Endometrium (tissue), 2 donors: Measurements from ENCODE around the gene MCHR1.
"Not testable (repeated sequence)": the region's sequence is repeated elsewhere in the genome, so short reads cannot be mapped to it uniquely, and the experiment has no call there.

Experiments used
- FAIRE-seq: peaks from 2 replicates; lab custom pipeline; 2012; peaks lifted over from hg19 to GRCh38; lab: Jason Lieb, UNC
- donor health status: control.
- donor health status: control.

Gene MCHR1

DNA sequence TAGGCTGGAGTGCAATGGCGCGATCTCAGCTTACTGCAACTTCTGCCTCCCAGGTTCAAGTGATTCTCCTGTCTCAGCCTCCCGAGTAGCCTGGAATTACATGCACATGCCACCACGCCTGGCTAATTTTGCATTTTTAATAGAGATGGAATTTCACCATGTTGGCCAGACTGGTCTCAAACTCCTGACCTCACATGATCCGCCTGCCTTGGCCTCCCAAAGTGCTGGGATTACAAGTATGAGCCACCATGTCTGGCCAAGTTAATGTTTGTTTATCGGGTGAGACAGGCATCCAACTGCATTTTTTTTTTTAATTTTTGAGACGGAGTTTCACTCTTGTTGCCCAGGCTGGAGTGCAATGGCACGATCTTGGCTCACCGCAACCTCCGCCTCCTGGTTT, 22.6 kb upstream of the MCHR1 start:
- not testable (repeated sequence) for FAIRE-seq

DNA sequence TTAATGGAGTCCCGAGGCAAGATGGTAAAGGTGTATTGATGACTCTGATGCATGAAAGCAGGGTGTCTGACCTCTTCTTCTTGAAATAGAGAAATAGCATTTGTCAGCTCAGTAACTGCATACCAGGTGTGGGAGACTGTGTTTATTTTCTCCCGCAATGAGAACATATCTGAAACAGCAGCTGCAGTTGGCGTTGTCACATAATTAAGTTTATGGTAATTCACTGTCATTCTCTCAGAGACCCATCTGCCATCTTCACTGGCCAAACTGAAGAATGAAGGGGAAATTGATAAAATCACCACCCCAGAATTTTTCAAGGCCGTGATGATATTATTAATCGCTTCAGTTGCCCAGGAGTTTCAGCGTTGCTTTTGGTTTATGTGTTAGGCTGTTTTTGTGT, 20.1 kb upstream of the MCHR1 start:
- no peak for FAIRE-seq

DNA sequence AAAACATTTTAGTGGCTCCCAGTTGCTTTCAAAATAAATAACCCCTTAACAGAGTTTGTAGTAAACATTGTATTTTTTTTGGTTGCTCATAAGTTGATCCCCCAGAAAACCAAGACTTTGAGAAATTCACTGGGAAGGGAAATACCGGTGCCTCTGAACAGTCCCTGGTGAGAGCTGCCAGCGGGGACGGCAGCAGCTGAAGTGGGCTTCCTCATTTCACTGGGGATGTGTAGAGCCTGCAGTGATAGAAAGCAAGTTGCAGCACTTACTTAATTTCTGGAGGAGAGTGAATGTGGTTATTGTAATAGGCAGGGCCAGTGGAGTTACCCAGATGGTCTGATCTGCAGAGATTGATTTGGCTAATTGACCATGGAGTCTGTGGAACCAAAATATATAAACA, 18.6 kb upstream of the MCHR1 start:
- FAIRE-seq: no peak

- no peak for FAIRE-seq
These were observed 17.6 kb upstream of the MCHR1 start for GRCh38 chr22:40661671-40662070.

GRCh38 chr22:40665312-40665711, 14.0 kb upstream of the MCHR1 start:
- FAIRE-seq: no peak

DNA sequence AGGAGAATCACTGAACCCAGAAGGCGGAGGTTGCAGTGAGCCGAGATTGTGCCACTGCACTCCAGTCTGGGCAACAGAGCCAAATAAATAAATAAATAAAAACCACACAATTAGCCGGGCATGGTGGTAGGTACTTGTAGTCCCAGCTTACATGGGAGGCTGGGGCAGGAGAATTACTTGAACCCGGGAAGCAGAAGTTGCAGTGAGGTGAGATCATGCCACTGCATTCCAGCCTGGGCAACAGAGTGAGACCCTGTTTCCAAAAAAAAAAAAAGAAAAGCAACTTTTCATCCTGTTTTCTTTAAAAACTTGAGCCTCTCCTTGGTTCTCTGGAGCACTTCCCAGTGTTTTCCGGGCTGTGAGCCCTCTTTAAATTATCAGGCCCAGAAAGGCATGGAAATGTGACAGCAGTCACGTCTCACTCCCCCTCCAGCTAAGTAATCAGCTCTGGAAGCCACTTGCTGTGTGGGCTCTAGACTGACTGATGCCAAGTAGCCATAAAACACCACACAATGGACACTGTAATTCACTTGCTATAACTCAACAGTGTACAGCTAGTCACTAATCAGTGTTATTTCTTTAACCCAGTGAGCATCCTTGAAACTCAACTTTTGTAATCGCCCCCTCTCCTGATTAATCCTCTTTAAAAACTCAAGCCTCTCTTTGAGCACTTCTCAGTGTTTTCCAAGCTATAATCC, 13.0 kb upstream of the MCHR1 start:
- no peak for FAIRE-seq

DNA sequence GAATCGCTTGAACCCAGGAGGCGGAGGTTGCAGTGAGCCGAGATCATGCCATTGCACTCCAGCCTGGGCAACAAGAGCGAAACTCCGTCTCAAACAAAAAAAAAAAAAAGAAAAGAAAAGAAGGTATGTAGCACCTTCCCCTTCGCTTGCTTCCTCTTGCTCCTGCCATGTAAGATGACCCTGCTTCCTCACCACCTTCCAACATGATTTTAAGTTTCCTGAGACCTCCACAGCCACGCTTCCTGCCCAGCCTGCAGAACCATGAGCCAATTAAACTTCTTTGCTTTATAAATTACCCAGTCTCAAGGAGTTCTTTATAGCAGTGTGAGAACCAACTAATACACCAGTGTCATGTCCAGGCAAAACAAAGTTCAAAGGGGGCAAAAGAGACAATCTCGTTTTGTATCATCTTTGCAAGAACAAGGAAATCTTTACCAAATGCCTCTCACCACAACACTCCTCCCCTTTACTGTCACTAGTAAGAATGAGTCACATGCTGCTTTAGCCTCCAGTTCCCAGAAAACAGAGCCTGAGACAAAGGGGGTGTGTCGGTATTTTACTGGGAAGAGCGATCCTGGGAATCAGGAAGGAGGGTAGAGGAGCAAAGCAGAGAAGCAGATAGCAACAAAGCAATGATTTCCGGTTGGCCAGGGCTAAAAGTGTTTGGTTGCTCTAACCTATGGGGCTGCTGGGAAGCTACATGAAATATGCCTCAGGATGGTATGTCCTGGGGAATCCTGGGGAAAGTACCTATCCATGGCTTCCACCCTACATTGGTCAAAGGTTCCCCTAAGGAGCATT, 10.5 kb upstream of the MCHR1 start:
- no peak for FAIRE-seq

DNA sequence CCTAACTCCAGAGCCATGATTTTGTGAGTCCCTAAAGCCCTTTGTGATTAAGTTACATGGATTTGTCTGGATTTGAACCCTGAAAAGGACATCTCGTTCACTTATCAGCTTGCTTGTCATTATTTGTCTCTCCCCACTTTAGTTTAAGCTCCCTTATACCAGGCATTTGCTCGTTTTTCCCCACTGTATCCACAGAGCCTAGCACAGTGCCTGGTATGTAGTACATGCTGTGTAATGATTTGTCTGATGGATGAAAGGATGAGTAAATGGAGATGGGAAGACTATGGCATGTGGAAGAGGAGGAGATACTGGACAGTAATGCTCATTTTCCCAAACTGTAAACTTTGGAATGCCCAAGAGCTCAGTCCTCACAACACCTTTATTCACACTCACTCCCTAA, 9.2 kb upstream of the MCHR1 start:
- no peak for FAIRE-seq

GRCh38 chr22:40671369-40671768, 7.9 kb upstream of the MCHR1 start:
- no peak for FAIRE-seq

GRCh38 chr22:40671796-40672360, 7.4 kb upstream of the MCHR1 start:
- no peak for FAIRE-seq

- no peak for FAIRE-seq
These were observed 6.3 kb upstream of the MCHR1 start for GRCh38 chr22:40673017-40673416.

DNA sequence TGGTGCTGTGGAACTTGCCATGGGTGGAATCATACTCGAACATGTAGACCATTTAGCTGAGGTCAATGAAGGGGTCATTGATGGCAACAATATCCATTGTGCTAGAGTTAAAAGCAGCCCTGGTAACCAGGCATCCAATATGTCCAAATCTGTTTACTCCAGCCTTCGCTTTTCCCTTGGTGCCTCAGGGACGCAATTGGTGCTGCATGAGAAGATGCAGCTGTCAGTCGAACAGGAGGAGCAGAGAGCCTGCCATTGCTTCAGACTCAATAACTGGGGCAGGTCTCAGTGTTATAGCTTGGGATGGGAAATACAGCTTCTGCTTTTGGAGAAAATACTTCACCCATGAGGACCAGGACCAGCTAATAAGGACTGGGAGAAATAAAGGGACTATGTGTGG, 5.0 kb upstream of the MCHR1 start:
- FAIRE-seq: no peak

- FAIRE-seq: not testable (repeated sequence)
These were observed 3.1 kb upstream of the MCHR1 start for GRCh38 chr22:40676166-40676565.

GRCh38 chr22:40676644-40677043, 2.6 kb upstream of the MCHR1 start:
- no peak for FAIRE-seq

DNA sequence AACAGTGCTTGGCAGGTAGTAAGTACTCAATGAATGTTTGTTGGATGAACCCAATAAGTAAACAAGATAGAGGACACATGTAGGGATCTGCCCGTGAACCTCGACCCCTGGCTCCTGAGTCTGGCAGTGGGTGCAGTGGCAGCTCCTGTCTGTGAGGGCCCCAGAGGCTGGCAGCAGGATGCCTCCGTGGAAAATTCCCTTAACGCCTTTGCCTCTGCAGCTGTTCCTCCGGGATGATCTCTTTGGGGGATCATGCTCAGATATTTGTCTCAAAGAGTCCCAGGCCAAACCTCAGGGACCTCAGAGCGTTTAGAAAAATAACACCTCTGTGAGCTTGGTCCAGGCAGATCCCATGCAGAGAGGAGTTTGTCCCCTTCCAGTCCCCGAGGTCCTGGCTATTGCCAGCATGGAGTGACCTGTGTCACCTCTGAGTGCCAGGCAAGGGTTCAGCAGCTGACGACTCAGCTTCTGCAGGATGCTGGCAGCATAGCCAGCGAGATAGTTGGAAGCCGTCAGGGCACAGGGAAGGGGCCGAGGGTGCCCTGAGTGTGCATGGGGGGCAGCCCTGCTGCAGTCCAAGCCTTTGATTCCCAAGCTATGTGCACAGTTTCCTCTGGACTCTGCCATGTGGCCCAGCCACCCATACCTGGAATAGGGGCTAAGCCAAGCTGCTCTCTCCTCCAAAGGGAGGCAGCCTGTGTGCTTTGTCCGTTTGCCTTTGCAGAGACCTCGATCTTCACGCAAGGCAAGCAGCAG, 613 bp upstream of the MCHR1 start:
- no peak for FAIRE-seq

DNA sequence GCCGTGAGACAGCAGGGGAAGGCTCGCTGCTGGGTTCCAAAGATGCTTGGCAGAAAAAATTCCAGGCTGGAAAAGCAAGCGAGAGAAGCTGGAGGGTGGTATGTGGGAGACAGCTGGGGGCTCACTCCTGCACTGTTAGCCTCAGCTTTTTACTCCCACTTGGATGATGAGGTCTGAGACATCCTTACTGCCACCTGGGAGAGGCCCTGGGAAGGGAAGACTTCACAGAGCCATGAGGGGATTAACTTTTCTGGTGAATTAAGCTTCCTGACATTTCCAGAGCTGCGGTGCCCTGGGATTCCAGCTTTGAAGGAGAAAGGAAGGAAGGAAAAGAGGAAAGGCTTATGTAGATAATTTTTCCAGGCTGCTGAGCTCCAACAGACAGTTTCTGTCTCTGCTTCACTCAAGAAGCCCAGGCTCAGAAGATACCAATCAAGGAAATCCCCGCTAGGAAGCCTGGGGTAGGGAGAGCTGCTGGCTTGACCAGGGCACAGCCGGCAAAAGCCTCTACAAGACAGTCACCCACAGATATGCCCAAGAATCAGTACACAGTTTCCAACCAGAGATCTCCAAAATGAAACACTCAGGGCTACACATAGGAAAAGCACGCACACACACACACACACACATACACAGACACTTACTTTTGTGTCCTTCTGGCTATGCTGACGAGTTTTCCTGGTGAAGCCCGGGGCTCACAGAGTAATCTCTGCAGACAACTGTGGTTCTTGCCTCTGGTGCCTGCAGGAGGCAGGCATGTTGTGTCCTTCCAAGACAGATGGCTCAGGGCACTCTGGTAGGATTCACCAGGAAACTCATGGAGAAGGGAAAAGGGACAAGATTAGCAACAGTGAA, 907 bp downstream of the MCHR1 start:
- no peak for FAIRE-seq

DNA sequence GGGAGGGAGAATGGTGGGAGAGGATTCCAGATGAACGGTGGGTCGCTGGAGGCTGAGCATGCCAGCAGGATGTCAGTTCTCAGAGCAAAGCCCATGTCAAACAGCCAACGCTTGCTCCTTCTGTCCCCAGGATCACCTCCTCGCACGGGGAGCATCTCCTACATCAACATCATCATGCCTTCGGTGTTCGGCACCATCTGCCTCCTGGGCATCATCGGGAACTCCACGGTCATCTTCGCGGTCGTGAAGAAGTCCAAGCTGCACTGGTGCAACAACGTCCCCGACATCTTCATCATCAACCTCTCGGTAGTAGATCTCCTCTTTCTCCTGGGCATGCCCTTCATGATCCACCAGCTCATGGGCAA, 1.5 kb downstream of the MCHR1 start:
- FAIRE-seq: no peak

- FAIRE-seq: no peak
These were observed 2.2 kb downstream of the MCHR1 start for GRCh38 chr22:40681451-40681850.

- FAIRE-seq: no peak
These were observed 5.4 kb downstream of the MCHR1 start for GRCh38 chr22:40684728-40685127.

GRCh38 chr22:40685406-40685805, 6.1 kb downstream of the MCHR1 start:
- FAIRE-seq: no peak

DNA sequence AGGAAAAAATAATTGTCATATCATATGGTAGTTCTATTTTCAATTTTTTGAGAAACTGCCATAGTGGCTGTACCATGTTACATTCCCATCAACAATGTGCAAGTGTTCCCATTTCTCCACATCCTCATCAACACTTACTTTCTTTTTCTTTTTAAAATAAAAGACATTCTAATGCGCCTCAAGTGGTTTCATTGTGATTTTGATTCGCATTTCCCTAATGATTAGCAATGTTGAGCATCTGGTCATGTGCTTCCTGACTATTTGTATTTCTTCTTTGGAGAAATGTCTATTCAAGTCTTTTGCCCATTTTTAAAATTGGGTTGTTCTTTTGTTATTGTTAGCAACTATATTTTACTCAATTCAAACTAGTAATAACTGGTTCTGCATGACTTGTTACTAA, 8.4 kb downstream of the MCHR1 start:
- FAIRE-seq: no peak

DNA sequence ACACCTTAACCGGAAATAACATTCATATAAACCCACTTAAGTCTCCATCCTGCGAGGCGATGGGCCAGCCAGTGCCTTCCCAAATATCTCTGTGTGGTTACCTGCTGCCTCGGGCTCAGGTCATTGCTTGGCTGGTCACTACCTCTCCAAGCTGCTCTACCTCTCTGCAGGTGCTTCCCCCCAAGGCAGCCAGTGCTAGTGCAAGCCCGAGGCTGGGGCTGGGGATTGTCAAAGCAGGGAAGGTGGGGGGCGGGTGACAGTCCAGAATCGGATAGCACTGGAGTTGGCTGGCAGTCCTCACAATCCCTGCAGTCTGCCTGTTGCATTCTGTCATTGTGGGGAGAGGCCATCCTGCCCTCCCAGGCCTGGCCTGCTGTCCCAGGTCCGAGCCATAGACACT, 11.1 kb downstream of the MCHR1 start:
- FAIRE-seq: no peak
